Mesendoderm (in vitro differentiated cells): ENCODE results near the gene PLEKHG7.
"Not testable (repeated sequence)": the region's sequence is repeated elsewhere in the genome, so short reads cannot be mapped to it uniquely, and the experiment has no call there.

ENCODE experiments used
- DNase-seq: peaks from one replicate; pipeline ENCODE4 v3.0.0; 2013
- H2AK5ac ChIP-seq: 2 replicates; pipeline ENCODE4 v1.6.1; 2013; ENCODE audit warnings: low read length, inconsistent platforms
- H2BK120ac ChIP-seq: 2 replicates; pipeline ENCODE4 v1.6.1; 2013; ENCODE audit warnings: low read depth, mild to moderate bottlenecking, low read length, moderate library complexity, mixed read lengths
- H2BK15ac ChIP-seq: replicated peaks from 2 replicates; pipeline ENCODE4 v1.6.1; 2013; ENCODE audit warnings: low read depth, mild to moderate bottlenecking, moderate library complexity
- H2BK5ac ChIP-seq: 2 replicates; pipeline ENCODE4 v1.6.1; 2013; ENCODE audit warnings: low read length, inconsistent platforms
- H3K18ac ChIP-seq: 2 replicates; pipeline ENCODE4 v1.6.1; 2013; ENCODE audit warnings: mild to moderate bottlenecking, low read length, mixed read lengths
- H3K23ac ChIP-seq: one replicate; pipeline ENCODE4 v1.6.1; 2013; ENCODE audit warnings: low read length
- H3K27ac ChIP-seq: 2 replicates; pipeline ENCODE4 v1.5.1; 2013; ENCODE audit warnings: low read depth, mild to moderate bottlenecking, inconsistent platforms, low read length, moderate library complexity
- H3K27me3 ChIP-seq: 2 replicates; pipeline ENCODE4 v1.6.1; 2013; ENCODE audit warnings: low read length, control low read depth, mild to moderate bottlenecking, inconsistent platforms; ENCODE audit not compliant: insufficient read depth, poor library complexity
- H3K36me3 ChIP-seq: 2 replicates; pipeline ENCODE4 v1.6.1; 2013; ENCODE audit warnings: low read length, inconsistent platforms; ENCODE audit not compliant: control insufficient read depth, insufficient read depth
- H3K4ac ChIP-seq: one replicate; pipeline ENCODE4 v1.6.1; 2013; ENCODE audit warnings: low read depth, mild to moderate bottlenecking, low read length, moderate library complexity
- H3K4me1 ChIP-seq: 2 replicates; pipeline ENCODE4 v1.6.1; 2013; ENCODE audit warnings: low read depth, low read length, inconsistent platforms; ENCODE audit not compliant: control insufficient read depth
- H3K4me2 ChIP-seq: 2 replicates; pipeline ENCODE4 v1.6.1; 2013; ENCODE audit warnings: low read length
- H3K4me3 ChIP-seq: 2 replicates; pipeline ENCODE4 v1.5.1; 2013; ENCODE audit warnings: mild to moderate bottlenecking, low read length
- H3K56ac ChIP-seq: one replicate; pipeline ENCODE4 v1.6.1; 2013; ENCODE audit warnings: low read length
- H3K79me1 ChIP-seq: 2 replicates; pipeline ENCODE4 v1.6.1; 2013; ENCODE audit warnings: low read length, inconsistent platforms
- H3K79me2 ChIP-seq: 2 replicates; pipeline ENCODE4 v1.6.1; 2013; ENCODE audit warnings: mild to moderate bottlenecking, low read length; ENCODE audit not compliant: control insufficient read depth, insufficient read depth
- H3K9ac ChIP-seq: 2 replicates; pipeline ENCODE4 v1.6.1; 2013; ENCODE audit warnings: low read length, inconsistent platforms
- H4K5ac ChIP-seq: one replicate; pipeline ENCODE4 v1.6.1; 2013; ENCODE audit warnings: low read length
- H4K8ac ChIP-seq: one replicate; pipeline ENCODE4 v1.6.1; 2013; ENCODE audit warnings: low read depth, mild to moderate bottlenecking, control low read depth, low read length, moderate library complexity
- WGBS: extraction: QIAGEN DNeasy Blood & Tissue Kit; methylation state at CpG from one replicate; pipeline ENCODE4 v1.1.7; 2013; ENCODE audit warnings: low lambda C conversion rate, missing lambda C conversion rate; ENCODE audit not compliant: insufficient coverage; ENCODE audit errors: extremely low coverage; 5-methylcytosine and 5-hydroxymethylcytosine counted together

PLEKHG7 gene

DNA sequence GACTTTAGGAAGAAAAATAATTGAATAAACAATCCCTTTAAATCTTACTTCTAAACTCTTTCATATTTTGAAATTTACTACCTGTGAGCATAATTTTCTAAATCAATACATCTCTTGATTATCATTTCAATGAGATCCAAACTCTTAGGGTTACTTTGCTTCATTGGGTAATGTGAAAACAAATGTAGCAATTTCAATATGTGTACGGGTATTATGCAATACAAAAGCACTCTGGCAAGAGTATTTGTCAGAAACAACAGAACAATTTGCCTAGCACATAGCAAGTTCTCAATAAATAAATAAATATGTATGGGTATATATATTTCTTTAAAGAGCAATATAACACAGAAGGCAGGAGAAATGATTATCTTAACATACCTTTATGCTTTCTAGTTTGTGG lies 77.1 kb downstream of the PLEKHG7 start:
- no peak for DNase-seq
- H3K36me3 ChIP-seq, result no peaks in the 10 kb centered on the region
- no peak overlapping the region for H3K18ac ChIP-seq
- H3K27me3 ChIP-seq, result no peaks in the 10 kb centered on the region
- H4K8ac ChIP-seq, result no peak overlapping the region
- no peak overlapping the region for H3K9ac ChIP-seq
- no peak overlapping the region for H2BK15ac ChIP-seq
- H3K4me2 ChIP-seq, result no peak overlapping the region
- no peak overlapping the region for H3K27ac ChIP-seq
- no CpG with 5 or more reads among the region's 1 CpG for WGBS
- H2BK120ac ChIP-seq, result no peak overlapping the region
- no peak overlapping the region for H3K23ac ChIP-seq
- no peaks in the 10 kb centered on the region for H3K79me1 ChIP-seq
- H4K5ac ChIP-seq, result no peak overlapping the region
- no peaks in the 10 kb centered on the region for H3K79me2 ChIP-seq
- H3K4ac ChIP-seq, result no peak overlapping the region
- no peak overlapping the region for H2BK5ac ChIP-seq
- no peak overlapping the region for H3K56ac ChIP-seq
- H3K4me1 ChIP-seq, result no peaks in the 10 kb centered on the region
- H3K4me3 ChIP-seq, result no peak overlapping the region
- H2AK5ac ChIP-seq, result no peak overlapping the region

DNA sequence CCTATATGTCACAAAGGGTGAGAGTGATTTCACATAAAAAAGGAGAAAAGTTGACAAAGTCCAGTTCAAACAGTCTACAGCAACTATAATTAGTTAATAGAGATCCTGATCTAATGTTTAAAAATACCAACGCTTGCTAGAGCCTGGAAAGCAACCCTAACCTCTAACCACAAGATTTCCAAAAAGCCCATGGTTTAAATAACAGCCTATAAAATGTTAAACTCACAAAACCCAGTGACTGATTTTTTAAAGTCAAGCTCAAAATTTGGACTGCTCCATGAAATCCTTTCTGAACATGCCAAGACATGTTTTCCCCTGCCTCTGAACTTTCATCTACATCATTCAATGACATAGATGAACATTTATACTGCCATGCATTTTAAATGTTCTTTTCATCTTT lies 81.6 kb downstream of the PLEKHG7 start:
- Histone ChIP-seq H3K18ac (no peak overlapping the region), H2BK120ac (no peak overlapping the region), H4K8ac (no peak overlapping the region), H2AK5ac (no peak overlapping the region), H3K9ac (no peak overlapping the region), H3K23ac (no peak overlapping the region), H3K27ac (no peak overlapping the region), H3K4me3 (no peak overlapping the region), H3K4me1 (no peaks in the 10 kb centered on the region), H3K36me3 (no peaks in the 10 kb centered on the region), H3K27me3 (no peaks in the 10 kb centered on the region), H3K79me1 (no peaks in the 10 kb centered on the region), H2BK5ac (no peak overlapping the region), H2BK15ac (no peak overlapping the region), H3K79me2 (no peaks in the 10 kb centered on the region), H3K4me2 (no peak overlapping the region), H4K5ac (no peak overlapping the region), H3K56ac (no peak overlapping the region), H3K4ac (no peak overlapping the region)
- no CpG with 5 or more reads among the region's 1 CpG for WGBS
- DNase-seq, result no peak

DNA sequence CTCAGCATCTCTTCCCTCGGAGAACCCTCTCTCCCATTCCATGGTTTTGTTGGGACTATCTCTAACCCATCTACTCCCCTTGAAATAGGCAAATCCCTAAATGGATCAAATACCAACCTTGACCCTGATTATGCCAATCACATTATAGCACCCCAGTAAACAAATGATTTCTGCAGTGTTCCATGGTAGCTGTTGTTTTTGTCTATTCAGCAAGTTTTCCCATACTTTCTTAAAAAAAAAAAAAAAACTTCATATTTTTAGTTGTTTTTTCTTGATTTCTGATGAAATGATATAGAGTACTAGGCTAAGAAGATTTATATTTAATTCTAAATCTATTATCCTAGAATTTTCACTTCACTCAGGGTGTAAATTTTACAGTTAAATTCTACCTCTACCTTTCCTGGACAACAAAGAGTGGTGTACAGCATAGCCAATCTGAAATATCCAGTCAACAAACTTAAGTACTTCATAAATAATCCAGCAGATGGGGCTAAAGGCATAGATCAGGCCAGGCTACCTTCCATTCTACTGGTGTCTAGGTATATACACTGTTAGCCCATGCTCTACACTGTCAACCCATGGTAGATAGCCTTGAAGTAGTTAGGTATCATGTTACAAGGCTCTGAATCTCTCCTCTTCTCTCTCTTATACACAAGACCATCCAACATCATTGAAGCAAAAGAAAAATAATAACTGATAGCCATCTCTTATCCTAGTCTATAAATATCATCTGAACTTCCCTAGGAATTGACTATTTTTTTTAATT lies 82.2 kb downstream of the PLEKHG7 start:
- no peaks in the 10 kb centered on the region for H3K4me1 ChIP-seq
- no CpG with 5 or more reads among the region's 1 CpG for WGBS
- H4K8ac ChIP-seq, result no peak overlapping the region

DNA sequence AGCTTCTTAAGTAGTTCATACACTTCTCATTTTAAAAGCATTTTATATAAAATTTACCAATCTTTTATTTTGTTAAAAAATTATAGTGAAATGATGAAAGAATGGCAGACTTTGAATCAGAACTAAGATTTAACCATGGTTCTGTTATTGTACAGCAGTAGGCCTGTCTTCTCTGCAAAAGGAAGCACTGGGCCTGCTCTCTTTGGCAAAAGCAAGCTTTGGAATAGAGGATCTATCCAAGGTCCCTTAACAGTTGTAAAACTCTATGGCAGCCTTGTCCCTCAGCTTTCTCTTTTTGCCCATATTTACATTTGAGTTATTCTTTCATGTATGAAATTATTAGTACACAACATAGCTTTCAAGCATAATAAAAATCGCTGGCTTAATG lies 82.8 kb downstream of the PLEKHG7 start:
- Histone ChIP-seq H2BK15ac (no peak overlapping the region), H3K9ac (no peak overlapping the region), H2BK5ac (no peak overlapping the region), H2AK5ac (no peak overlapping the region), H3K23ac (no peak overlapping the region), H3K4ac (no peak overlapping the region), H3K36me3 (no peaks in the 10 kb centered on the region), H3K79me1 (no peaks in the 10 kb centered on the region), H3K18ac (no peak overlapping the region), H3K27me3 (no peaks in the 10 kb centered on the region), H4K8ac (no peak overlapping the region), H3K27ac (no peak overlapping the region), H3K4me2 (no peak overlapping the region), H3K4me3 (no peak overlapping the region), H3K56ac (no peak overlapping the region), H3K79me2 (no peaks in the 10 kb centered on the region), H4K5ac (no peak overlapping the region), H2BK120ac (no peak overlapping the region), H3K4me1 (no peaks in the 10 kb centered on the region)
- no peak for DNase-seq
- no CpG with 5 or more reads among the region's 1 CpG for WGBS

More for the DNA sequence above, 82.2 kb downstream of the PLEKHG7 start:
- Histone ChIP-seq H3K23ac (no peak overlapping the region), H3K27me3 (no peaks in the 10 kb centered on the region), H4K5ac (no peak overlapping the region), H3K27ac (no peak overlapping the region), H2BK5ac (no peak overlapping the region), H3K79me2 (no peaks in the 10 kb centered on the region), H3K4ac (no peak overlapping the region), H3K79me1 (no peaks in the 10 kb centered on the region), H2AK5ac (no peak overlapping the region), H3K36me3 (no peaks in the 10 kb centered on the region), H3K4me2 (no peak overlapping the region), H2BK120ac (no peak overlapping the region), H2BK15ac (no peak overlapping the region), H3K4me3 (no peak overlapping the region), H3K56ac (no peak overlapping the region), H3K18ac (no peak overlapping the region), H3K9ac (no peak overlapping the region)
- DNase-seq, result peak; percentile 89

DNA sequence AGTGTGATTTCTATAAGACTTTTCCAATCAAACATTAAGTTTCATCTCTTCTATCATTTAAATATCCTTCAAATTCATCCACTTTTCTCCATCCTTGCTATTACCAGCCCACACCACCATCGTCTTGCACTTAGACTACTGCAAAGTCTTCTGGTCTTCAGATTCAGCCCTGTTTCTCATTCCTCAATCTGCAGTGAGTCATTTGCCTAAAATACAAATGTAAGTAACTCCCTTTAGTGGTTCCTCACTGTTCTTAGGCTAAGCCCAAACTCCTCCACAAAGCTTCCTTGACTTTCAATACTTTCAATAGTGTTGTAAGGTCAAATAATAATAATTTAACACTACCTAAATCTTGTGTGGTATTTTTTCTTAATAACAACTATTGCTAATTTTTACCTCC lies 83.3 kb downstream of the PLEKHG7 start:
- H3K36me3 ChIP-seq, result no peaks in the 10 kb centered on the region
- H2BK5ac ChIP-seq, result no peak overlapping the region
- H4K8ac ChIP-seq, result no peak overlapping the region
- H2BK15ac ChIP-seq, result no peak overlapping the region
- no peak overlapping the region for H2AK5ac ChIP-seq
- no peak for DNase-seq
- H3K79me1 ChIP-seq, result no peaks in the 10 kb centered on the region
- no peak overlapping the region for H3K18ac ChIP-seq
- no peak overlapping the region for H3K56ac ChIP-seq
- H3K27me3 ChIP-seq, result no peaks in the 10 kb centered on the region
- H2BK120ac ChIP-seq, result no peak overlapping the region
- no peak overlapping the region for H3K4me3 ChIP-seq
- H3K79me2 ChIP-seq, result no peaks in the 10 kb centered on the region
- no peak overlapping the region for H4K5ac ChIP-seq
- H3K27ac ChIP-seq, result no peak overlapping the region
- H3K9ac ChIP-seq, result no peak overlapping the region
- no peaks in the 10 kb centered on the region for H3K4me1 ChIP-seq
- no peak overlapping the region for H3K4ac ChIP-seq
- H3K4me2 ChIP-seq, result no peak overlapping the region
- no peak overlapping the region for H3K23ac ChIP-seq
- 100% methylated on average over 1 of the region's 1 CpG for WGBS

DNA sequence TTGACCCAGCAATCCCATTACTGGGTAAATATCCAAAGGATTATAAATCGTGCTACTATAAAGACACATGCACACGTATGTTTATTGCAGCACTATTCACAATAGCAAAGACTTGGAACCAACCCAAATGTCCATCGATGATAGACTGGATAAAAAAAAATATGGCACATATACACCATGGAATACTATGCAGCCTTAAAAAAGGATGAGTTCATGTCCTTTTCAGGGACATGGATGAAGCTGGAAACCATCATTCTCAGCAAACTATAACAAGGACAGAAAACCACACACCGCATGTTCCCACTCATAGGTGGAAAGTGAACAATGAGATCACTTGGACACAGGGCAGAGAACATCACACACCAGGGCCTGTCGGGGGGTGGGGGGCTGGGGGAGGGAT lies 91.6 kb downstream of the PLEKHG7 start:
- not testable (repeated sequence) for H2AK5ac ChIP-seq, H3K4me1 ChIP-seq, H3K4me3 ChIP-seq, H3K9ac ChIP-seq, H2BK5ac ChIP-seq, DNase-seq, H4K8ac ChIP-seq, H4K5ac ChIP-seq, H3K27ac ChIP-seq, H3K79me2 ChIP-seq, H3K23ac ChIP-seq, H3K36me3 ChIP-seq, H3K79me1 ChIP-seq, H3K4ac ChIP-seq, H3K18ac ChIP-seq, H2BK15ac ChIP-seq, H3K27me3 ChIP-seq, H3K4me2 ChIP-seq, H2BK120ac ChIP-seq, H3K56ac ChIP-seq
- WGBS, result no CpG with 5 or more reads among the region's 5 CpGs
